HG03095 (cell line): Measurements from ENCODE around the gene GJC1.

Source experiments
- ATAC-seq: cut with Tn5 transposase; IDR thresholded peaks from one replicate; pipeline ENCODE4 v1.9.1; 2021; ENCODE audit warnings: moderate library complexity; ENCODE audit not compliant: unreplicated experiment

GJC1 gene

GRCh38 chr17:44804302-44805089 lies 25.6 kb downstream of the GJC1 start:
- no peak for ATAC-seq

DNA sequence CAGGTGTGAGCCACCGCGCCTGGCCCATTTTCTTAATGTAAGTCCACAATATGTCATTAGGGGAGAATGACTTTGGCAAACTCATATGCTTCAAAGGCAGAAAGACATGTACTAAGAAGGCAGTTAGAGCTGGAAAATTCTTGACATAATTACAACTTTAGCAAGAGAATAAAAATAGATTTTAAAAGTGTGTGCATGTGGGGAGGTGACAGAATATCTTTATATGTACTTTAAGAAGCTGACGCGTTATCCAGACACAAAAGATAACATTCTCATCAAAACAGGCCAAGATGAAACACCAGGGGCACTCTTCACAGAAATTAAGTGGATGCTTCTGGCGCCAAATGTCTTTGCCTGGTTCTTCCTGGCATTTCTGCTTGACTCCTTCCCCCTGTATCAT lies 28.2 kb downstream of the GJC1 start:
- ATAC-seq, result no peak

DNA sequence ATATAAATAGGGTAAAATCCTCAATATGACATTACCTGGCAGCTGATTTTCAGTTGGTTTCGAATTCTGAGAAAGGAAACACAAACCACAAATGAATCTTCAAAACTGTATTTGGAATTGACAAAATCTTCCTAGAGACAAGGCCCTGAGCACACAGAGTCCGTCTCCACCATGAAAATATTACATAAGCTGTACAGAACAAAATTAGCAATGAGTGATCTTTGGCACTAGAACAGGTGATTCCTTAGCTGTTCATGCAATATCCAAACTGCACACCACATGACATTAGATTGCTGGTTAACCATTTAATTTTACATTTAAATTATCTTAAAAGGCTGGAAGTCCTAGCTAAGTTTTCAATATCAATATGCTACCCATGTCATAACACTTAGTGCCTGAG lies 31.7 kb downstream of the GJC1 start:
- ATAC-seq, result no peak

DNA sequence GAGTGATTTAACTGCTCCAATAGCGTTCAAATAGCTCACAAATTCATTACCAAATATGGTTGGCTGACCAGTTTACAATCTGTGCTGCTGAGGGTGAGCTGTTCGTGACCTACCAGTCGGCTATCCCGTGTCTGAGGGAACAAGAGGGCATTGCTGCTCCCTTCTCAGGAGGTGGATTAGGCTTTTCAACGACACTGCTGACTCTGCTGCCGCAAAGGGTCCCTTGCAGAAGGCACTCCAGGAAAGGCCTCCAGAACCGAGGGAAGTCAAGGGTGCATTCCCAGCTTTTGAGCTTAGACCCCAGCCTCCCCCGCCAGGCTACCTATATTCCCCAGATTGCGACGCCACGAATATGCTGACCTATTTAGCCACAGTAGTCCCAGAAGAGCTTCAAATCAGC lies 32.3 kb downstream of the GJC1 start:
- no peak for ATAC-seq

DNA sequence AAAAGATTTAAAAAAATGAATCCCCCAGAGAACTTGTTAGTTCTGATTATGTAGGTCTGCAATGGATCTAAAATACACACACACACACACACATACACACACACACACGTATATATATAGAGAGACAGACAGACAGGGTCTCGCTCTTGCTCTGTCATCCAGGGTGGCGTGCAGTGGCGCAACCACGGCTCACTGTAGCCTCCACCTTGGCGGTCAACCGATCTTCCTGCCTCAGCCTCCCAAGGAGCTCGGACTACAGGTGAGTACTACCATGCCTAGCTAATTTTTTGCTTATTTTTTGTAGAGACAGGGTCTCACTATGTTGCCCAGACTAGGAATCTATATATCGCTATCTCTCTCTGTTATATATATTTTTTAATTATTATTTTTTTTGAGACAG lies 33.4 kb downstream of the GJC1 start:
- ATAC-seq, result no peak

DNA sequence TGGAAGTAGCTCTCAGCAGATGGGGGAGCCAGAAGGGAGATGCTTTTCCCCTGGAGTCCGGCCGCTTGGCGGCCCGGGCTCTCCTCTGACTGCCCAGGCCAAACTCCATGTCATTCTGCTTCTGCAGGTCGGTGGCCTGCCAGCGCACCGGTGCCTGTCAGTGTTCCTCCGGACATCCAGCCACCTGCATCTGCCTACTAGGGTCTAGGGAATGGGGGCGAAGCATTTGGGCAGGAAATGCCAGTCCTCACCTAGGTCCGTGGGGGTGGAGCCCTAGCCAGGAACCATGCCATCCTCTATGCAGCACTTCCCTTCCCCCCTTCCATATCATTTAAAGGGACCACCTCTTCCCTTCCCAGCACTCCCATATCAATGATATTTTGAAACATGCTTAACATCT lies 34.2 kb downstream of the GJC1 start:
- no peak for ATAC-seq

DNA sequence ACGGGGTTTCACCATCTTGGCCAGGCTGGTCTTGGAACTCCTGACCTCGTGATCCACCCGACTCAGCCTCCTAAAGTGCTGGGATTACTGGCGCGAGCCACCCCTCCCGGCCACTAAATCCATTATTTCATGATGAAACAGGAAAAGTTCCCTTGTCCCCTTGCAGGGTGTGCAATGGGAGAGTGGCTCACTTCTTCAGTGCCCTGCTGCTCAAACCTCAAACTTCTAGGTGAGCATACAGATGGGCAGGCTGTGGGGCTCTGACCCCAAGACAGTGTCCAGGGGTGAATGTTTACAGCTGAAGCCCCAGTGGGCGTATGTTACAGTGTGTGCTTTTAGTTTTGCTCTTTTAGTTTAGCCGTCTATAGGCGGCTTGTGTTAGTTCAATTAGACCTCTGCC lies 34.7 kb downstream of the GJC1 start:
- no peak for ATAC-seq

DNA sequence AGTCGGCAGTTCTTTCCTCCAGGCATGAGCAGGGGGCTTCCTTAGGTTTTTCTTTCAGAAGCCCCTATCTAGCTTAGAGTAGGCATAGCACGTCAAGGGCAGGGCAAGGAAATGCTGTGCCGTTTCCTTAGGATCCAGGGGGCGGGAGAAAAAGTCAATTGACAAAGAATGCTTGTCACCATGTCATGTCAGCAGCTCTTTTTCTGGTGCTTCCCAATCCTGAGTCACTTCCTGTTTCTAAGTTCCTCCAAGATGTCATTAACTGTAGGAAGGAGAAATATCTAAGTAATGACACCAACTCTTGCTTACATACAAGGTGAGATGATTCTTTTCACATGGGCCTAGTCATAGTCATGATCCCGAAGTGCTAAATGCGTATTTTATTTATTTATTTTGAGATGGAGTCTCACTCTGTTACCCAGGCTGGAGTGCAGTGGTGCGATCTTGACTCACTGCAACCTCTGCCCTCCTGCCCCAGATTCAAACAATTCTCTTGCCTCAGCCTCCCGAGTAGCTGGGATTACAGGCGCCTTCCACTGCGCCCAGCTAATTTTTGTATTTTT lies 35.2 kb downstream of the GJC1 start:
- no peak for ATAC-seq

- no peak for ATAC-seq
Observed at GRCh38 chr17:44793885-44794842, 35.9 kb downstream of the GJC1 start.

- ATAC-seq, result no peak
Observed at GRCh38 chr17:44792276-44792675, 37.8 kb downstream of the GJC1 start.

DNA sequence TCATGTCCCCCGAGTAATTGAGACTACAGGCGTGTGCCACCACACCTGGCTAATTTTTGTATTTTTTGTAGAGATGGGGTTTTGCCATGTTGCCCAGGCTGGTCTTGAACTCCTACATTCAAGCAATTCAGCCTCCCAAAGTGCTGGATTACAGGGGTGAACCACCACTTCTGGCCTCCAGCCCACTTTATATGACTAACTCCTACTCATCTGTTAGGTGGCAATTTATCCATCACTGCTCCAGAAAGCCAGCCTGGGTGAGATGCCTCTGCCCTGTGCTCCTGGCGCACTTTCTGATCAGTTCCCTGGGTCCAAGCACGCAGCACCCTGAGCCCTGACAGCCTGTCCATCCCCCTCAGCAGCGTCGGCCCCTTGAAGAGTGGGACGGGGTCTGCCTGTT lies 41.9 kb downstream of the GJC1 start:
- ATAC-seq, result no peak

- no peak for ATAC-seq
Observed at GRCh38 chr17:44787271-44787940, 42.7 kb downstream of the GJC1 start.

GRCh38 chr17:44786551-44787081 lies 43.5 kb downstream of the GJC1 start:
- no peak for ATAC-seq

DNA sequence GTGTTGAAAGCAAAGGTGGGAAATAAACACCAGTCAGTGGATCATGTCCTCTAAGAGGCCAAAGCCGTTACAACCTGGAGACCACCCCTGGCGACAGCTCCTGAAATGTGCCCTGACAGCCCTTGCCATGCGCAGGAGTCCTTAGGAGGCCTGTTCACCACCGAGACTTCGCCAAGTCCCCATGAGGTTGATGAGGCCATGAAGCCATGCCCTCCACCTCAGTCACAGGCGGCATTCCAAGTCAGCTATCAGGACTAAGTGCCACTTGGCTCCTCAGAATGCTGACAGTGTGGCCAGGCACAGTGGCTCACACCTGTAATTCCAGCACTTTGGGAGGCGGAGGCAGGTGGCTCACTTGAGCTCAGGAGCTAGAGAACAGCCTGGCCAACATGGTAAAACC lies 44.2 kb downstream of the GJC1 start:
- ATAC-seq, result no peak

DNA sequence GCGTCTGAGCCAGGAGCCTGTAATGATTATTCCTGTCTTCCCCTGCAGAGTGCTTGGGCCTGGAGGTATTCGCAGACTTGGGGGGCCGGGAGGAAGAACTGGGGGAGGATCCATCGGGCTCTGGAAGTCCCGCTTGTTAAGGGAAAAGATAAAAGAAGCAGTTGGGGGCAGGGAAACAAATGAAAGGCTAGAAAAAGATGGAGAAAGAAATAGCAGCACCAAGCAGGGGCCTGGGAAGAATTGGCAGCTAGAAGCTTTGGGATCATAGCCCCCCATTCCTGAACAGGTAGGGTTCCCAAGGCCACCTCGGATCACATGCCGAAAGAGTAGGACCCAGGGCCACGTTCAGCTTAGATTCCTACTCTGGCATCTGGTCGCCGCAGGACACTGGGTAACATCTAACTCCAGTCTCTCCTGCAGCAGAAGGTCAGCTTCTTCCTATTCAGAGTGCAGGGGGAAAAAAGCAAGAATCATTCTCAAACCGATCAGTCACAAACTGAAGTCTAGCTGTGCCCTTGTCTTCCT lies 47.7 kb downstream of the GJC1 start:
- no peak for ATAC-seq

DNA sequence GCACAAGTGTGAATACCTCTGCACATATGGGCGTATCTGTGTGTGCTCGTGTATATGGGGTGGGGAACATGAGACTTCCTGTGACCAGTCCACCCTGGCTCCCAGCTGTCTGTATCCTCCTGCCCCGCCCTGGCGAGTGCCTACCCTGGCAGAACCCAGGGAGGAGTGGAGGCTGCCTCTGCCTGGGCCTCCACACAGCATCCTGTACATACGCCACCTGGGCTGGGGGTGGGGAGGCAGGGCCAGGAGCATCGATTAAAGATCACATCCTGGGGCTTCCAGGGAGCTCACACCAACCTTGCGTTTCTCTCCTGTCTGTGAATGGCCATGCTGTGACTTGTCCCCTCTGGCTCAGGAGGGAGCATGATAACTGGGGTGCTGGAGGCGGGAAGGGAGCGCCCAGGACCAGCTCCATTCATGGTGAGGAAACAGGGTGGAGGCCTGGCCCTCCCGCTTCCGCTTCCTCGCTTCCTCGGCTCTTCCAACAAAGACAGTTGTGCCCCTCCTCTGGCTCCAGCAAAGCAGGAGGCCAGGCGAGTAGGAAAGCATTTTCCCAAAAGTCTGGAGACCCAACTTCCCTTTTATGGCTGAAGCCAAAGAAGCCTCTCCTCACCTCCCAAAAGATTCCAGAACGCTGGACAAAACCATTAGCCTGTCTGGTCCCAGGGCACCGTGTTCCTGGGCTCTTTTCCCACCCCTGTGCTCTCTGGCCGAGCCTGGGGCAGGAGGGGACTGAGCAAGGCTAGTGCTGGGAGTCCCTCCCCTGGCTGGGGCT lies 48.3 kb downstream of the GJC1 start:
- no peak for ATAC-seq

DNA sequence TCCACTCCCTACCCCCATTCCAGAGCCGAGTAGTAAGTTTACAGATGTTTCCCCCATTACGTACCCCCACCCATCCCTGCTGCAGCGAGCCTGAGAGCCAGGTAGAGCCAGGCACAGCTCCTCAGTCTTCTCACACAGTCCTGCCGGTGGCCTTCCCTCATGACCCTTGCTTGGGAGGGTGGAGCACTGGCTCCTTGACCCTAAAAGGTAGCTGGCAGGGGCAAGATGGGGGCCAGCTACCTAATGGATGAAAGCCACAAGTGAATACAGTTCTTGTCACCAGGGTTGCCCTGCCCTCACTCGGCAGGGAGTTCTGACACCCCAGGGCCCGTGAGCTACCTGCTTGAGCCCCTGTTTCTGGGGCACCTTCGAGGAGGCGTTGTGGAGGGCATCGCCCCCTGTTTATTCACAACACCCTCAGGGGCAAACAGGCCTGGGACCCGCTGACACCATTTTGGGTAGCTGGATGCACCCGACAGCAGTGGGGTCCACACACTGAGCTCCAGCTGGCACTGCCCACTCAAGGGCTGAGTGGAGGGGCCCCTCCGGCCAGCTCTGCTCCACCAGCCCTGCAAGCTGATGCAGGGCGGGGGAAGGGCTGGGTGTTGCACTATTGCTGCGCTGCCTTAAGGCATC lies 49.1 kb downstream of the GJC1 start:
- no peak for ATAC-seq

DNA sequence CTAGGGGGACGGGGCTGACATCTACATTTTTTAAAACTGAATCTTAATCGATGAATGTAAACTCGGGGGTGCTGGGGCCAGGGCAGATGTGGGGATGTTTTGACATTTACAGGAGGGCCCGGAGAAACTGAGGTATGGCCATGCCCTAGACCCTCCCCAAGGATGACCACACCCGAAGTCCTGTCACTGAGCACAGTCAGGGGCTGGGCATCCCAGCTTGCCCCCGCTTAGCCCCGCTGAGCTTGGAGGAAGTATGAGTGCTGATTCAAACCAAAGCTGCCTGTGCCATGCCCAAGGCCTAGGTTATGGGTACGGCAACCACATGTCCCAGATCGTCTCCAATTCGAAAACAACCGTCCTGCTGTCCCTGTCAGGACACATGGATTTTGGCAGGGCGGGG lies 49.9 kb downstream of the GJC1 start:
- ATAC-seq, result no peak

DNA sequence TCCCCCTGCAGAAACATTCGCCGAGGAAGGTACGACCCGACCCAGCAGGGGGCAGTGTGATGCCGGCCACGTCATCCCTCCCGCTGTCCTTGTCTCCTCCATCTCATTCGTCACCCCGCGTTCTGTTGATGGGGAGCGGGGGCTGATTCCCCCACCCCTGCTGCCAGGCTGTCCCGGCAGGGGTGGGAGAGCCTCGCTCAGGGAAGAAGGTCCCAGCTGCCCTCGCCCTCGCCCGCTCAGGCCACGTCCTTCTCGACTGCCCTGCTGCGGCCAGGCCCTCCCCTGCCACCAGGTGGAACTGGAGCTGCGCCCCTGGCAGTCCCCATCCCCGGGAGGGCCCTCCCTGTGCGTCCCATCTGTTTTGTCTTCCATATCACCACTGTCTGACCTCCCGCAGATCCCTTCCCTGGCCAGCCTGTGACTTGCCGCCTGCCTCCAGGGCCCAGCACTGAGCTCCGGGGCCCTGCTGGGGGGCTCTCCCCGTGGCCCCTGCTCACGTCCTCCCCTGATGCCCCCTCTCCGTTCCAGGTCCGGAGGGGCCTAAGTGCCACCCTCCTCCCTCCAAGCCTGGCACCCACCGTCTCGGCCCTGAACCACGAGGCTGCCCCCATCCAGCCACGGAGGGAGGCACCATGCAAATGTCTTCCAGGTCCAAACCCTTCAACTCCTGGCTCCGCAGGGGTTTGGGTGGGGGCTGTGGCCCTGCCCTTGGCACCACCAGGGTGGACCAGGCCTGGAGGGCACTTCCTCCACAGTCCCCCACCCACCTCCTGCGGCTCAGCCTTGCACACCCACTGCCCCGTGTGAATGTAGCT lies 50.7 kb downstream of the GJC1 start:
- no peak for ATAC-seq
